HG03469 (cell line): ENCODE measurements around the gene CSNK1G1.
"Not testable (repeated sequence)": the region's sequence is repeated elsewhere in the genome, so short reads cannot be mapped to it uniquely, and the experiment has no call there.

ENCODE experiments used
- ATAC-seq: cut with Tn5 transposase; IDR thresholded peaks from one replicate; pipeline ENCODE4 v1.9.1; 2021; ENCODE audit warnings: mild to moderate bottlenecking, moderate library complexity, moderate number of reproducible peaks; ENCODE audit not compliant: unreplicated experiment

The CSNK1G1 gene

GRCh38 chr15:64355944-64356709 is at the start of gene CSNK1G1:
Gene CSNK1G1, minus strand, starts transcription at chr15:64356173. Its CDS starts 55,674 bp downstream, at chr15:64300499.
- ATAC-seq, result peak; percentile 88

GRCh38 chr15:64400583-64400982 is 44.6 kb upstream of the CSNK1G1 start:
- no peak for ATAC-seq

- ATAC-seq, result no peak
These were observed 42.6 kb upstream of the CSNK1G1 start for GRCh38 chr15:64398575-64398974.

DNA sequence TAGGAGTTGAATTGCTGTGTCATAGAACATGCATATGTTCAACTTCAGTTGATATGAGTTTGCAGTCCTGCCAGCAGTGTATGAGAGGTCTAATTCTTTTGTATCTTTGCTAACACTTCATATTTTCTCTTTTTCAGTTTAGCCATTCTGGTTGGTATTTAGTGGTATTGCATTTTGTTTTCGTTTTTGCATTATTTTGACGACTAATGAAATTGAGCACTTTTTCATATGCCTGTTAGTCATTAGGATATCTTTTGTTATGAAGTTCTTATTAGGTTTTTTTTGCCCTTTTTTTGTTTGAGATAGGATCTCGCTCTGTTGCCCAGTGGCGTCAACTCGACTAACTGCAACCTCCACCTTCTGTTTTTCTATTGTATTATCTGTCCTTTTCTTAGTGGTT is 40.8 kb upstream of the CSNK1G1 start:
- no peak for ATAC-seq

- ATAC-seq, result not testable (repeated sequence)
These were observed 36.5 kb upstream of the CSNK1G1 start for GRCh38 chr15:64392471-64392870.

- no peak for ATAC-seq
These were observed 33.1 kb upstream of the CSNK1G1 start for GRCh38 chr15:64389036-64389435.

GRCh38 chr15:64387562-64388168 is 31.7 kb upstream of the CSNK1G1 start, which contains the start of gene TRIP4:
Gene TRIP4, plus strand, starts transcription at chr15:64387836. Its CDS starts 28 bp downstream, at chr15:64387864.
- peak; percentile 84 for ATAC-seq

DNA sequence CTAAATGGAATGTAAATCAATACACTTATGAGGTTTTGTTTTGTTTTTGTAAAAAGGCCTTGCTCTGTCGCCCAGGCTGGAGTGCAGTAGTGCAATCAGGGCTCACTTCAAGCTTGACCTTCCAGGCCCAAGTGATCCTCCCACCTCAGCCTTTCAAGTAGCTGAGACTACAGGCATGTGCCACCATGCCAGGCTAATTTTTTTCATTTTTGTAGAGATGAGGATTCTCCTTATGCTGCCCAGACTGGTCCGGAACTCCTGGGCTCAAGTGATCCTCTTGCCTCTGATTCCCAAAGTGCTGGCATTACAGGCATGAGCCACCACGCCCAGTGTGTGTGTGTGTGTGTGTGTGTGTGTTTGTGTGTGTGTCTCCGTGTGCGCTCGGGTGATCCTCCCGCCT is 30.3 kb upstream of the CSNK1G1 start:
- no peak for ATAC-seq

DNA sequence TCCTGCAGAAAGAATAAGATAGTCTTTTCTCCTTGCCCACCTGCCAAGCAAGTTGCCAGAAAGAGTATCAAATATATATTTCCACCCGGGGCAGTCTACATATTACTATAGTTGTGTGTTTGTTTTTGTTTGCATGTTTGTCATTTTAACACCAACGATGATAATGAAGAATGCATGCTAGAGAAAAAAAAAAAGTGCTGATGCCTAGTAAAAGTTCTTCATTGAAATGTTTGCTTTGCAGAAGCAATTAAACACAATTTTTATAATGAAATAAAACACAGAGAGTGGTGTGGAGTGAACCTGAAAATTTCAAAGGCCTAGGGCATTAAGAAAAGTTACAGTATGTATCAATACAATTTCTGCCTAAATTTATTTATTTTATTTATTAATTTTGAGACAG is 27.8 kb upstream of the CSNK1G1 start:
- no peak for ATAC-seq

DNA sequence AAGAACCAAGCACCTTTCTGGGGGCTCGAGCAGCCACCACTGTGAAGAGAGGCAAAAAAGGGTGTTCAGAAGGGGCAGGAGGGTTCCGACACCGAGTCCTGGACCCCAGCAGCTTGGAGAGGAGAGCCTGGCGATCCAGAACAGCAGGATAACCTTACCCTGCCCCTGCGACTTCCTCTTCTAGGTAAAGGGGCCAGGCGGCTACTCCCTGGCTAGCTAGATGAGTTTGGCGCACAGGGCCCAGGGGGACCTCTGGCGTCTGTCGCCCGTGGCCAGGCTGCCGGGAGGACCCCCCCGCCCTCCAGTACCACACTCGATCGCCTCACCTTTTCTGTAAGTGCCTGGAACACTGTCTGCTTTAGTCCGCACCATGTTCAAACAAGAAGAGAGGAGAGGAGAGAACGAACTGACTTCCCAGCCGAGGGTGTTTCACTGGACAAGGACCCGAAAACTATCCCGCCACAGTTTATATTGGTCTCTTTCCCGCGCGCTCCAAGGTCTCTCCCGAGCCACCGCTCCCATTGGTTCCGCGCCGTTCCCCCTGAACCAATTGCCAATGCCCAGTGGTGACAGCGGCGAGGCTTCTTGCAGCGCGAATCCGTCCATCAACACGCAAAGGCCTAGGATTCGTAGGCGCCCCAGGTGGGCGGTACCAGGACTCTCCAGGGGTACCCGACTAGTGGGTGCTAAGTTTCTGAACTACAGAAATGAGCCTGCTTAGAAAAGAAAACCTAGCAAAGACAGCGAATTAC is 25.2 kb upstream of the CSNK1G1 start, which contains the start of gene PCLAF:
Gene PCLAF, minus strand, starts transcription at position 442 of the 752 bp plus-strand sequence. Its CDS starts 70 bp downstream, at position 372.
- peak; percentile 82 for ATAC-seq

DNA sequence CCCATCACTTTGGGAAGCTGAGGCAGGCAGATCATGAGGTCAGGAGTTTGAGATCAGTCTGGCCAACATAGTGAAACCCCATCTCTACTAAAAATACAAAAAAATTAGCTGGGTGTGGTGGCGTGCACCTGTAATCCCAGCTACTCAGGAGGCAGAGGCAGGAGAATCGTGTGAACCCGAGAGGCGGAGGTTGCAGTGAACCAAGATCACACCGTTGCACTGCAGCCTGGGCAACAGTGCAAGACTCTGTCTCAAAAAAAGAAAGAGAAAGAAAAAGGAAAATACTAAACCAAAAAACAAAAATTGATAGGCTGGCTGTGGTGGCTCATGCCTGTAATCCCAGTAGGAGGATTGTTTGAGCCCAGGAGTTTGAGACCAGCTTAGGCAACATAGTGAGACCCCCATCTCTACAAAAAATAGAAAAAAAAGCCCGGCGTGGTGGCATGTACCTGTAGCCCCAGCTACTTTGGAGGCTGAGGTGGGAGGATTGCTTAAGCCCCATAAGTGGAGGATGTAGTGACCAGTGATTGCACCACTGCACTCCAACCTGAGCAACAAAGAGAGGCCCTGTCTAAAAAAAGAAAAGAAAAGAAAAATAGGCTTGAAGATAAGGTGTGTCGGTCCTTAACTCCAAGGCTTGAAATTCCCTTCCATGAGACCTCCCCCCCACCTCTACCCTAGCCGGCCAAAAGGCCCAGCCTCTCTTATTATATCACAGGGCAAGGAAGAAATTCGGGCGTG is 24.3 kb upstream of the CSNK1G1 start:
- not testable (repeated sequence) for ATAC-seq

- no peak for ATAC-seq
These were observed 23.4 kb upstream of the CSNK1G1 start for GRCh38 chr15:64379216-64379960.

DNA sequence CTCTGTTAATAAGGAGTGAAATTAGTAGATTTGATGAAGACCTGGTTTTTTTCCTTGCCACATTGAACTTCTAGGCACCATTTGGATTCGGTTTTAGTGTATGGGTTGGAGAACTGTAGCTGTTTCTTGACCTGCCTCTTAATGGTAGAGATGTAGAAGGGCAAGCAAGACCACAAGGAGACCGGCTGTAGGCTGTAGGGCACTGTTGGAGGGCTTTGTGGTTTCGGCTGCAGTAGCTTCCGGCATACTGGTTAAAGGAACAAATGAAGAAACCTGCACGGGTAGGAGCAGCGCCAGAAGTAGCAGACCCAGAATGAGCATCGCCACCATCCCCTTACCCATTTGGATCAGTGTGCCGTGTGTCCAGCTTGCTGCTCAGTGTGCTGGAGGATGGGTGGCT is 17.4 kb upstream of the CSNK1G1 start:
- no peak for ATAC-seq

DNA sequence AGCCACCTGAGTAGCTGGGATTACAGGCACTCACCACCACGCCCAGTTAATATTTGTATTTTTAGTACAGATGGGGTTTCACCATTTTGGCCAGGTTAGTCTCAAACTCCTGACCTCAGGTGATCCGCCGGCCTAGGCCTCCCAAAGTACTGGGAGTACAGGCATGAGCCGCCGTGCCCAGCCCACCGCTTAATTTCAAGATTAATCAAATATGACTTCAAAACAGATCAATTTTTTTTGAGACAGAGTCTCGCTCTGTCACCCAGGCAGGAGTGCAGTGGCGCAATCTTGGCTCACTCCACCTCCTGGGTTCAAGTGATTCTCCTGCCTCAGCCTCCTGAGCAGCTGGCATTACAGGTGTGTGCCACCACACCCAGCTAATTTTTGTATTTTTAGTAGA is 15.4 kb upstream of the CSNK1G1 start:
- ATAC-seq, result not testable (repeated sequence)

DNA sequence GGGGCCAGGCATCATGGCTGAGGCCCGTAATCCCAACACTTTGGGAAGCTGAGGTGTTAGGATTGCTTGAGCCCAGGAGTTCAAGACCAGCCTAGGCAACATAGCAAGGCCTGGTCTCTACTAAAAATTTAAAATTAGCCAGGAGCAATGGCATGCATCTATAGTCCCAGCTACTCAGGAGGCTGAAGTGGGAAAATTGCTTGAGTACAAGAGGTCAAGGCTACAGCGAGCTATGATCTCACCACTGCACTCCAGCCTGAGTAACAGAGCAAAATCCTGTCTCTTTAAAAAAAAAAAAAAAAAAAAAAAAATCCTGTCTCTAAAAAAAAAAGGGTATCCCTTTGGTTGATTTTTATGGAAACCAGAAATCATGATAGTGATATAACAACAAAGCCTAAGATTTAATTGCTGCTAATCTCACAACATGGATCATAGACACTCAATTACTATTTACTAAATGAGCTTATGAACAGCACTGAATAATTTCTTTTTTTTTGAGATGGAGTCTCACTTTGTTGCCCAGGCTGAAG is 13.2 kb upstream of the CSNK1G1 start:
- ATAC-seq, result no peak

DNA sequence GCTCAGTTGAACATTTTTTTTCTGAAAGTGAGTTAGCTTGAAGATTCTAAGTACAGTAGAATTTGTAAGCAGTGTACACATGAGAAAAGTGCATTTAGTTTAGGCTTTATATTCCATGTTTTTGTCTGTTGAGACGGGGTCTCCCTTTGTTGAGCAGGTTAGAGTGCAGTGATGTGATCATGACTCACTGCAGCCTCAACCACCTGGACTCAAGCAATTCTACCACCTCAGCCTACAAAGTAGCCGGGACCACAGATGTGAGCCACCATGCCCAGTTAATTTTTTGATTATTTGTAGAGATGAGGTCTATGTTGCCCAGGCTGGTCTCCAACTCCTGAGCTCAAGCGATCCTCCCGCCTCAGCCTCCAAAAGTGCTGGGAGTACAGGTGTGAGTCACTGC is 5.3 kb upstream of the CSNK1G1 start:
- no peak for ATAC-seq

DNA sequence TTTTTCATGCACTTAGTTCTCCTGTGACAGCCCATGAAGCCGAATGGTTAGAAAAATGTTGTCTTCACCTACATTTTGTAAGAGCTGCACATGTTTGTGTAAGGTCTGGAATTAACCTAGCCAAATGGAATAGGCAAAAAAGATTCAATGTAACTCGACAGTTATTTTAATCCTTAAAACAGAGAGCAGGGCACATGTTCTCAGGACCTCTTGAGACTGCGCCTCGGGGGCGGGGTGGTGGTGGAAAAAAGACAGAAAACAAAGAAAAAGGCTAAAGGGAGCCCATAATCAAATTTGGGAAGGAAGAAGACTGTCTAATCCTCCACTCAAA is 702 bp upstream of the CSNK1G1 start:
- no peak for ATAC-seq

DNA sequence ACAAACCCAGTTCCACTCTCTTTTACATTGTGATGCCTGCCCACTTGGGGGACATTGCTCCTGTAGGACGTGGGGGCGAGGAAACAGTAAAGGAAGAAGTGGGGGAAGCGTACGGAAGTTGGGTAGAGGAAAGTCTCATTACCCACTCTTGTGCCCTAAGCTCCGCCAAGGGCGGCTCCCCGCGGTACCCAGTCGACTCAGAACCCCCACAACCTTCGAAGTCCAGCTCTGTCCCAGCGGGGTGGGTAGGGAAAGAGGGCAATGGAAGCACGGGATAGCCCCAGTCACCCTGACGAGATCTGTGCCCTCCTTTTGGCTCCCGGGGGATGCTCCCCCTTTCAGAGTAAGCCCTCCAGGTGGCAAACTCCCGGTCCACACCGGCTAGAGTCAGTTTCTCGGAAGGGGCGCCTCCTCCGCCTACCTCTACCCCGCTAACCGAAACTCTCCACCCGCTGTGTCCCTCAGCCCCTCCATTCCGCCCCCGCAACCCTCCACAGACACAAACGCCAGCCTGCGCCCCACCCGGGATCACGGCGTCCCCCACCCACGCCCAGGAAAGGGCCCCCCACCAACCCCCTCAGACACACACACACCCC is 527 bp downstream of the CSNK1G1 start:
- no peak for ATAC-seq

DNA sequence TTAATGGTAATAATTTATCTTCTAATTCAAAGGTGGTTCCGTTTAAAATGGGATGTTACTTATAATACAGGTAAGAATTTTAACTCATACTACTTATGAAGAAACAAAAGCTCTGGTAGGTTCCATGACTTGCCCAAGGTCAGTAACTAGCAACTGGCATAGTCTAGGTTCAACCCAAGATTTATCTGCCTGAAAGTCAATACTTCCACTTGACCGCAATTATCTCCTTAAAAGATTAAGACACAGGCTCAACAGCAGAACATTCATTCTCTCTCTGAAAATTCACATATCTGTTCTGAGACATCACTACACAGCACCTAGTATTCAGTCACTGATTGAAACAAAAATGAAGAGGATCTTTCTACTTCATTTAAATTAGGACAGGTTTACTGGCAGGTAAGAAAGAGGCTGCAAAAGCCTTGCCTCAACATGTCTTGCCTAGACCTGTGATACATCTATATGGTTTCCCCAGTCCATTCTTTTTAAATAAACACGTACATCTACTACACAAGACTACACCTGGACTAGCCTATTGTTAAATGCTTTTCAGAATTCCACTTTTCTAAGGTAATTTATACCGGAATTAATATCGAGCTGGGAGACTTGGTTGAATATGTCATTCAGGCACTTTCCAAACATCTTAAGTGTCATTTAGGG is 1.2 kb downstream of the CSNK1G1 start:
- no peak for ATAC-seq
